NCI-H748 (cell line): Measurements from ENCODE around the gene PRIM2.
"Not testable (repeated sequence)": the region's sequence is repeated elsewhere in the genome, so short reads cannot be mapped to it uniquely, and the experiment has no call there.

Source experiments
- DNase-seq: peaks from one replicate; lab custom pipeline; 2025; ENCODE audit not compliant: unreplicated experiment; lab: John Stamatoyannopoulos, UW

PRIM2 gene

GRCh38 chr6:57444787-57445186 is 127.4 kb downstream of the PRIM2 start:
- DNase-seq, result not testable (repeated sequence)

DNA sequence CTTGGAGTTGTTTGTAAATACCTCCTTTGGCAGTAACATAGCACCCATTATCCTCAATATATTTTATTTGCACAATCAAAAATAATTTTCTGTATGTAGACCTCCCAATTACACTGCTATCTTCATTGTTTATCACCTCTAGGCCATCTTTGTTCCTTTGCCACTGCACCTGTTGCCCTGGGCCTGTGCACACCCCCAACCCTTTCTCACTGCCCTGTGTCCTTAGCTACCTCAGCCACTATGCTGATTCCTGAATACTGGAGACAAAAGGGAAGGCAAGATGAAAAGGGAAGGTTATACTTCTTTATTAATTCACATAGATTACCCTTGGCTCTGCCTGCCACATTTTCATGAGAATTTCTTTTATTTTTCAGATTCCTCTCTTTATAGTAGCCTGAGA is 127.9 kb downstream of the PRIM2 start:
- DNase-seq, result not testable (repeated sequence)

- not testable (repeated sequence) for DNase-seq
Observed at GRCh38 chr6:57445790-57446468, 128.5 kb downstream of the PRIM2 start.

DNA sequence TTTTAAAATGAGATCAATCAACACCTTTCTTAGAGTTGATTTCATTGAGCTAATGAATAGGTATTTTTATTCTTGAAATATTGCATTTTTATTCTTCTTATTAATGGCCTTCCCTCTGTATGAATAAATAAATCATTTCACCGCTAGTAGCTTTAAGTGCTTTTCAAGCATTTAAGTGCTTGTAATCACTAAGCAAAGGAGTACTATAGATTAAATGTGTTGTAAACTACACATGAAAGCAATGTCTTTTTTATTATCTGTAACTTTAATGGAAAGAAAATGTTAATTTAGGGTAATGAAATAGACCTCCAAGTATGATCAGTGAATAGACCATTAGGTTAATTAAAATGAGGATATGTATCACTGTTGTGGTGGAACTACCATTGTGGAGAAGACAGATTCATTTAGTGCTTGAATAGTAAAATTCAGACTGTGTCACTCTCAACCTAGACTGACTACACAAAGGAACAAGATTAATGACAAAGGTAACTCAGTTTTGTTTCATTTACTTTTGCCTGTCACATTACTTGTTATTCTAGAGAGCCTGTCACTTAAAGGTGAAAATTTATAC is 132.2 kb downstream of the PRIM2 start:
- not testable (repeated sequence) for DNase-seq

- DNase-seq, result not testable (repeated sequence)
Observed at GRCh38 chr6:57459781-57460180, 142.4 kb downstream of the PRIM2 start.

DNA sequence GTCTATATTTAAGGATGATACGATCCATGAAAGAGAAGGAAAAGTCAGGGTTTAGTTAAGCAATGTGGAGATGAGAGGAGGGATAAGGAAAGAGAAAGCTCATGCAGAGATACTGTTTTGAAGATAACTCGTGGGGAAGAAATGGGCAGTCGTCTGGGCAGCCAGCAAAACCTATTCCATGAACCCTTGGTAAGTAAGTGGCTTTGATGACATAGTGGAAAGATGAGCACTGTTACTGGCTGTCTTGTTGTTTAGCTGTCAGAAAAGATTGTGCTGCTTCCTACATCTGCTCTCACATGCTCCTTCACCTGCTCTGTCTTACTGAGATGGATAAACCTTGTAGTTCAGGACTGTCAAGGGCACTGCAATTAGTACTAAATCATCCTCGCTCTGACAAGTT is 143.6 kb downstream of the PRIM2 start:
- not testable (repeated sequence) for DNase-seq

- not testable (repeated sequence) for DNase-seq
Observed at GRCh38 chr6:57463809-57464208, 146.4 kb downstream of the PRIM2 start.

DNA sequence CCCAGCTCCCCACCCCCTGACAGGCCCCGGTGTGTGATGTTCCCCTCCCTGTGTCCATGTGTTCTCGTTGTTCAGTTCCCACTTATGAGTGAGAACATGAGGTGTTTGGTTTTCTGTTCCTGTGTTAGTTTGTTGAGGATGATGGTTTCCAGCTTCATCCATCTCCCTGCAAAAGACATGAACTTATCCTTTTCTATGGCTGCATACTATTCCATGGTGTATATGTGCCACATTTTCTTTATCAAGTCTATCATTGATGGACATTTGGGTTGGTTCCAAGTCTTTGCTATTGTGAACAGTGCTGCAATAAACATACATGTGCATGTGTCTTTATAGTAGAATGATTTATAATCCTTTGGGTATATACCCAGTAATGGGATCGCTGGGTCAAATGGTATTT is 148.5 kb downstream of the PRIM2 start:
- not testable (repeated sequence) for DNase-seq

DNA sequence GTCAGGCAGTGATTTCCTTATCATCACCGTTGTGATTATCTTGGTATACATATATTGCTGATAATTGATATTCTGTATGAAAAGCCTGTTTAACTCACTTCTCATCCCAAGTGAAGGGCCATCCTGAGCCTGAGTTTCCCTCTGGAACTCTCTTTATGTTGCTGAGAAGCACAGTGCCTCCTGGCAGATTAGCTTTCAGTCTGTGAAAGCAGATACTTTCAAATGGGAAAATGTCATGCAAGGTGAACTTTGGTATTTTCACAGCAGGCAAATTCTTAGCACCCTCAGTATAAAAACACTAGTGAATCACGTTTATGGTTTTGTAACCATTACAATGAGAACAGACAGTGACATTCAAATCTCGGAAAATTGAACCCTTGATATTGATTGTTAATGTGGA is 151.6 kb downstream of the PRIM2 start:
- DNase-seq, result no peak

DNA sequence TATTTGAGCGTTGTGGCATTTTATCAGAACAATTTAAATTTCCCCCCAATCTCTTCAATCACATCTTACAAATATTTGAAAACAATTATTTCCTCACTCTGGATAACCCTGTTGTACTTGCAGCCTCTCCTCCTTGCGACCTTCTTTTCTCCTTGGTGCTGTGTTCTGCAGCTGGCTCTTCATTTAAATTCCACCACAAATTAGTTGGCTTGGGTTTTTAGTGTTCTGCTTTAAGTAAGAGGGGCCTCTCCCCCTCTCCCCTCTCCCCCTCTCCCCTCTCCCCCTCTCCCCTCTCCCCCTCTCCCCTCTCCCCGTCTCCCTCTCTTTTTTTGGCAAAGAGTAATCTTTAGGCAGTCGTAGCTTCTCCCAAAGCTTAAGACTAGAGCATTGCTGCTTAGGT is 152.7 kb downstream of the PRIM2 start:
- DNase-seq, result not testable (repeated sequence)

DNA sequence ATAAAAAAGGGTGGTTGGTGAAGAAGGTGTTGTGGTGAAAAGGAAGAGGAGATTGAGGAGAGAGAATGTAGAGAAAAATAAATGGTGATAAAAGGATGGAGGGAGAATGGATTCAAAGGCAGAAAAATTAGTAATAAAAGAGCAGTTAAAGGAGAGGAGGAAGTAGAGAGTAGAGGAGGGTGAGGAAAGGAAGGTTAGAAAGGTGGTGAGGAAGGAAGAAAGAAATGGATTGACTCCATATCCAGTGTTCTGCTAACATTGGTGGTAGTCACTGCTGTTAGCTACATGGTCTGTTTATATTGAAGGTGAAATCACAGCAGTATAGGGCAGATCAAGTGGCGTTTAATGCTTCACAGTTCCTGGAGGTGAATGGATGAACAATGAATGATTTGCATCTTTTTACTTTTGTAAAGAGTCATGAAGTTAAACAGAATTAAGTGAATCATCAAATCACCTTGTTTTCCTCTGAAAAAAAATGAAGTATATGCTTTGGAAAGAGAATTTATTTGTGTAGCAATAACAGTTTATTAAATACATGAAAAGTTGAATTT is 154.0 kb downstream of the PRIM2 start:
- DNase-seq, result not testable (repeated sequence)

GRCh38 chr6:57472861-57473362 is 155.5 kb downstream of the PRIM2 start:
- not testable (repeated sequence) for DNase-seq

- not testable (repeated sequence) for DNase-seq
Observed at GRCh38 chr6:57474862-57475475, 157.5 kb downstream of the PRIM2 start.

DNA sequence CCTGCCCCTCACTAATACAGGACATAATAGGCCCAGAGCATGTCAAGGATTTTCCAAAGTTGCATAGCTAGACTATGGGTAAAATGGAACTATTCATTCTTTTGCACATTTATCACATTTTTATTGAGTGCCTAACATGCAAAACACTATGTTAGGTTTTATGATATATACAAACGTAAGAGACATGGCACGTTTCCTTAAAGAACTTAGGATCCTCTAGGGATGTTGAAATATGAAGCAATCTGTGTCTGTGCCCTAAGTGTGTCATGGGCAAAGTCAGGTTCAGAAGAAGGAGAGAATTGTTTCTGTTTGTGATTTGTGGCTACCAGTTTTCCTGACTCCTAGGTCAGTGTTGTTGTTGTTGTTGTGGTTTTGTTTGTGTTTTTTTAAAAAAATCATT is 158.2 kb downstream of the PRIM2 start:
- not testable (repeated sequence) for DNase-seq

- not testable (repeated sequence) for DNase-seq
Observed at GRCh38 chr6:57480194-57480593, 162.8 kb downstream of the PRIM2 start.

DNA sequence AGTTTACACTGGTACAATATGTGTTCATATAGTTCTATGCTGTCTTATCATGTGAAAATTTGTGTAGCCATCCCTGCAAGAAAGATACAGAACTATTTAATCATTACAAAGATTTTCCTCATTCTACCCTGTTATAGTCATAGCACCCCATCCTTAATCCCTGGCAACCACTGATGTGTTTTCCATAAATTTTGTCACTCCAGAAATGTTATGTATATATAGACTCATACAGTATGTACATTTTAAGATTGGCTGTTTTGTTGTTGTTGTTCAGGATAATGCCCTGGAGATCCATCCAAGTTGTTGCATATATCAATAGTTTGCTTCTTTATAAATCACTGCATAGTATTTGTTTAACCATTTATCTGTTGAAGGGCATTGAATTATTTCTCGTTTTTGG is 163.7 kb downstream of the PRIM2 start:
- DNase-seq, result not testable (repeated sequence)

- not testable (repeated sequence) for DNase-seq
Observed at GRCh38 chr6:57482471-57482870, 165.0 kb downstream of the PRIM2 start.

DNA sequence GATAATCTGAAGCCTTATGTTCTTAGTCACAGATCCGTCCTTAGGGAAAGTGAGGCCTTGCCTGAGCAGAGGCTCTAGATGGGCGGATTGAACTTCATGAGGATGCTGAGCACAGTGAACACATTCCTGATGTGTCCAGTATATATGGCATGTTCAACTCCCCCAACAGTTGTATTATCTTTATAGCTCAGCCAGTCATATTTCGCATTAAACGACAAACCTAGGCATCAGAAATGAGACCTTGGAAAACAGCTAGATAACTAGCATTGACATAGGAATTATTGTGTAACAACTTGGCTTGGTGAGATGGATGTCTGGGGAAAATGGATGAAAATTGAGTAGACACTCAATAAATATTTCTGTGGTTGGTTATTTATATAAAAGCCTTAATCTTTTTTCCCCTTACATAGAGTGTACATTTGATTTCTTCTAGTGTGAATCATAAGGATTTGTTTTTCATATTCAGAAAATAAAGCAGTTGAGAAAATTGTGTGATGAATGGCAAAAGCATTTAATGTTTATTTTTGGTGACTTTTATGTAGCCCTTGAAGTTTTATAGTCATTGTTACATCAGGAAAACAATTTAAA is 169.2 kb downstream of the PRIM2 start:
- not testable (repeated sequence) for DNase-seq

DNA sequence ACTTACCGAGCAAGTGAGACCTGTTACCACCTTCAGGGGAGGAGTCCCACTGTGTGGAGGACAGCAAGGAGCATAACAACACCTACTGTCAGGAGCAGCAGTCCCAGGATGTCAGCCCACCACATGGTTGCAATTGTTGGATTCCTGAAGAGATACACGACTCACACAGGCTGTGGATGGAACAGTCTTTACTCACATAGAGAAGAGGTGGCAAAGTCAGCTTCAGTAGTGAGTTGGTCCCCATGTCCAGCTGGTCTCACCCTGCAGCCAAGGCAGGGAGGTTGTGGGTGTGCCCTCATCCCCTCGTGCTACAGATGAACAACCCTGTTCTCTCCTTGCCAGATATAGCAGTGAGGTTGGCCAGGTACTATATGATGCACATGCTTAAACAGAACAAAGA is 171.1 kb downstream of the PRIM2 start:
- not testable (repeated sequence) for DNase-seq

- DNase-seq, result not testable (repeated sequence)
Observed at GRCh38 chr6:57489887-57490286, 172.5 kb downstream of the PRIM2 start.

DNA sequence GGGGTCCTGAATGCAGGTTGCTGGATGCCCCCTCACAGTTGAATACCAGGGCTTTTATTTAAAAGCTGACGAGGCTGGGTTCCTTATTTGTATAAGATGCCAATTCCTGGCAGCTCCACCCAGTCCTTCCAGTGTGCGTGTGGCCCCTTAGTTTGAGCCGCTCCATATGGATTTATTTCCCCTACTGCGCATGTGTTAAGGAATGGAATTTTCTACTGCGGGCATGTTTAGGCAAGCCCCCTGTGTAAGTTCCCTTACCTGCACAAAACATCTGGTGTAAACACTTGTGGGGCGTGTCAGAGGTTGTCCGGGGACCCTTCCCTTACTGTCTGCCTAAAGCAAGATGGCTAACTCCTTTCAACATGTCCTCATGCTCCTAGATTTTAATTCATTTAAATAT is 174.4 kb downstream of the PRIM2 start:
- DNase-seq, result not testable (repeated sequence)
